Measurements from ENCODE around the gene GNLY. TPM values are rescaled to one million over a fixed set of nuclear protein-coding genes. Genes with fewer than 3 reads are reported as not detected.

Gene GNLY
- total RNA-seq, result not detected in 2 replicates

GRCh38 chr2:85694052-85695025, at the start of gene GNLY:
Gene GNLY, plus strand, starts transcription at chr2:85694358. Its CDS starts 61 bp downstream, at chr2:85694419.

GRCh38 chr2:85668009-85668856, 25.9 kb upstream of the GNLY start, which contains the start of gene SFTPB:
Gene SFTPB, minus strand, starts transcription at chr2:85668199. Its CDS starts 16 bp downstream, at chr2:85668183.

Other genes starting within 250 kb of the GNLY start
- 53.1 and 122 TPM in 2 replicates for gene MAT2A, start 155.2 kb upstream of the GNLY start, total RNA-seq
- 34.5 and 37.0 TPM in 2 replicates for gene GGCX, start 132.9 kb upstream of the GNLY start, total RNA-seq
- 26.7 and 34.1 TPM in 2 replicates for gene VAMP8, start 116.8 kb upstream of the GNLY start, total RNA-seq
- 43.7 and 52.6 TPM in 2 replicates for gene VAMP5, start 109.9 kb upstream of the GNLY start, total RNA-seq
- gene RNF181, start 98.6 kb upstream of the GNLY start, total RNA-seq, result 167 and 184 TPM in 2 replicates
- 12.2 and 30.4 TPM in 2 replicates for gene TMEM150A, start 91.7 kb upstream of the GNLY start, total RNA-seq
- gene C2orf68, start 82.3 kb upstream of the GNLY start, total RNA-seq, result 15.5 and 17.7 TPM in 2 replicates
- gene USP39, start 78.2 kb upstream of the GNLY start, total RNA-seq, result 39.0 and 82.9 TPM in 2 replicates
- gene SFTPB, start 26.2 kb upstream of the GNLY start, total RNA-seq, result not detected in 2 replicates
- gene ATOH8, start 59.6 kb downstream of the GNLY start, total RNA-seq, result 2.4 and 3.3 TPM in 2 replicates
- gene ST3GAL5, start 194.6 kb downstream of the GNLY start, total RNA-seq, result 6.7 and 10.9 TPM in 2 replicates

Data from mesangial cell (primary cell).